H1 (cell line): Measurements from ENCODE around the gene MAP1B. TPM values are rescaled to one million over a fixed set of nuclear protein-coding genes. Genes with fewer than 3 reads are reported as not detected.

Experiments used
- CTCF ChIA-PET: fragments of 300-600 bp; sonication (Branson Sonifier 250); formaldehyde crosslinking; loops from one replicate; lab custom pipeline; 2021; ENCODE audit not compliant: partially characterized antibody; lab: Charles Lee
- POLR2A ChIA-PET: fragments of 300-600 bp; sonication (Branson Sonifier 250); formaldehyde crosslinking; loops from one replicate; lab custom pipeline; 2021; ENCODE audit warnings: inconsistent platforms; ENCODE audit not compliant: partially characterized antibody; lab: Charles Lee
- DNase-seq, 2 experiments: peaks; one replicate each; pipeline versions ENCODE4 v3.0.0 to v3.0.0-alpha.2; 2010 to 2022; ENCODE audit warnings: low spot score in 2 of 2, low read depth in 1 of 2, mixed read lengths in 1 of 2
- FAIRE-seq: peaks from 2 replicates; lab custom pipeline; 2011; peaks lifted over from hg19 to GRCh38; lab: Jason Lieb, UNC
- H2AFZ ChIP-seq: 2 replicates; pipeline ENCODE4 v1.8.1; 2012; ENCODE audit warnings: low read length, inconsistent platforms
- H2AK5ac ChIP-seq: 2 replicates; pipeline ENCODE4 v1.6.1; 2013; ENCODE audit warnings: low read depth, low read length
- H2BK120ac ChIP-seq: replicated peaks from 2 replicates; pipeline ENCODE3; 2013; ENCODE audit warnings: low read depth, low read length, inconsistent platforms
- H2BK12ac ChIP-seq: 2 replicates; pipeline ENCODE4 v1.6.1; 2013; ENCODE audit warnings: low read depth, low read length
- H2BK15ac ChIP-seq: 2 replicates; pipeline ENCODE4 v1.6.1; 2013; ENCODE audit warnings: low read length
- H2BK20ac ChIP-seq: 2 replicates; pipeline ENCODE4 v1.6.1; 2013; ENCODE audit warnings: low read length
- H2BK5ac ChIP-seq: 2 replicates; pipeline ENCODE4 v1.6.1; 2013; ENCODE audit warnings: low read depth, low read length
- H3K14ac ChIP-seq: 2 replicates; pipeline ENCODE4 v1.6.1; 2013; ENCODE audit warnings: inconsistent platforms; ENCODE audit not compliant: insufficient read length
- H3K18ac ChIP-seq: 2 replicates; pipeline ENCODE4 v1.6.1; 2013; ENCODE audit warnings: low read length; ENCODE audit errors: extremely low read depth
- H3K23ac ChIP-seq: 2 replicates; pipeline ENCODE4 v1.6.1; 2013; ENCODE audit warnings: inconsistent platforms; ENCODE audit not compliant: insufficient read length
- H3K23me2 ChIP-seq: 2 replicates; pipeline ENCODE4 v1.6.1; 2013; ENCODE audit warnings: low read depth, low read length
- H3K27ac ChIP-seq: 2 replicates; pipeline ENCODE4 v1.6.1; 2011; ENCODE audit warnings: low read depth, low read length, inconsistent platforms
- H3K27me3 ChIP-seq, 4 experiments: replicated peaks in 1 of 4; 1 replicate in 1 of 4; 2 replicates in 3 of 4; pipeline versions ENCODE4 v1.6.1 to v1.8.1; 2011 to 2013; ENCODE audit warnings: low read length in 3 of 4, mild to moderate bottlenecking in 3 of 4, inconsistent platforms in 2 of 4, mixed read lengths in 2 of 4, moderate library complexity in 1 of 4; ENCODE audit not compliant: control insufficient read depth in 3 of 4, insufficient read depth in 3 of 4; ENCODE audit errors: extremely low read depth in 1 of 4
- H3K36me3 ChIP-seq, 4 experiments: 2 replicates each; pipeline versions ENCODE4 v1.6.1 to v1.8.1; 2011 to 2013; ENCODE audit warnings: mild to moderate bottlenecking in 4 of 4, low read length in 3 of 4, moderate library complexity in 2 of 4, control low read depth in 1 of 4, inconsistent platforms in 1 of 4; ENCODE audit not compliant: insufficient read depth in 4 of 4, control insufficient read depth in 2 of 4
- H3K4ac ChIP-seq: replicated peaks from 2 replicates; pipeline ENCODE3; 2013; ENCODE audit warnings: low read length, low read depth, mixed read lengths, inconsistent platforms; ENCODE audit not compliant: insufficient read length
- H3K4me1 ChIP-seq, 4 experiments: replicated peaks in 1 of 4; 1 replicate in 1 of 4; 2 replicates in 3 of 4; pipeline versions ENCODE4 v1.6.1 to v1.8.1; 2011 to 2013; ENCODE audit warnings: low read length in 3 of 4, inconsistent platforms in 2 of 4, mixed read lengths in 1 of 4; ENCODE audit not compliant: insufficient read depth in 4 of 4, control insufficient read depth in 3 of 4
- H3K4me2 ChIP-seq, 2 experiments: 2 replicates each; pipeline versions ENCODE4 v1.6.1 to v1.8.1; 2011 to 2013; ENCODE audit warnings: low read depth in 2 of 2, low read length in 2 of 2, control low read depth in 1 of 2, inconsistent platforms in 1 of 2, mild to moderate bottlenecking in 1 of 2; ENCODE audit not compliant: insufficient read depth in 1 of 2
- H3K4me3 ChIP-seq, 4 experiments: fragments of 200-600, 300-600 bp in 1 of 4; sonication (generic), shearing (Covaris generic), sonication (Bioruptor Twin) in 1 of 4; 2 replicates each; pipeline versions ENCODE4 v1.5.1 to v1.8.1; 2011 to 2016; ENCODE audit warnings: low read length in 4 of 4, low read depth in 3 of 4, control low read depth in 2 of 4, inconsistent platforms in 2 of 4, mild to moderate bottlenecking in 2 of 4, mixed read lengths in 1 of 4, moderate library complexity in 1 of 4; ENCODE audit not compliant: insufficient read depth in 2 of 4; ENCODE audit errors: extremely low read depth in 1 of 4
- H3K56ac ChIP-seq: replicated peaks from 2 replicates; pipeline ENCODE3; 2013; ENCODE audit warnings: low read depth, mild to moderate bottlenecking, mixed read lengths, low read length, inconsistent platforms; ENCODE audit not compliant: insufficient read length
- H3K79me1 ChIP-seq: 2 replicates; pipeline ENCODE4 v1.6.1; 2013; ENCODE audit warnings: low read depth, low read length, control low read depth
- H3K79me2 ChIP-seq, 2 experiments: 2 replicates each; pipeline versions ENCODE4 v1.6.1 to v1.8.1; 2012 to 2013; ENCODE audit warnings: low read length in 2 of 2, mild to moderate bottlenecking in 2 of 2, inconsistent platforms in 1 of 2; ENCODE audit not compliant: insufficient read depth in 2 of 2, control insufficient read depth in 1 of 2
- H3K9ac ChIP-seq, 4 experiments: replicated peaks in 1 of 4; 1 replicate in 1 of 4; 2 replicates in 3 of 4; pipeline versions ENCODE4 v1.6.1 to v1.8.1; 2011 to 2013; ENCODE audit warnings: low read depth in 3 of 4, low read length in 3 of 4, control low read depth in 2 of 4, mild to moderate bottlenecking in 2 of 4, moderate library complexity in 2 of 4, inconsistent platforms in 1 of 4; ENCODE audit errors: extremely low read depth in 1 of 4
- H3K9me3 ChIP-seq, 2 experiments: 2 replicates each; pipeline versions ENCODE4 v1.6.1 to v1.8.1; 2012 to 2013; ENCODE audit warnings: mild to moderate bottlenecking in 2 of 2, moderate library complexity in 2 of 2, control low read depth in 1 of 2, inconsistent platforms in 1 of 2, low read depth in 1 of 2, low read length in 1 of 2, mixed read lengths in 1 of 2; ENCODE audit not compliant: insufficient read depth in 2 of 2
- H4K20me1 ChIP-seq, 2 experiments: replicated peaks in 1 of 2; 2 replicates each; pipeline versions ENCODE3 to v1.8.1; 2011 to 2013; ENCODE audit warnings: inconsistent platforms in 2 of 2, low read length in 2 of 2, mild to moderate bottlenecking in 1 of 2; ENCODE audit not compliant: insufficient read depth in 2 of 2, control insufficient read depth in 1 of 2
- H4K5ac ChIP-seq: 2 replicates; pipeline ENCODE4 v1.6.1; 2013; ENCODE audit warnings: low read length, low read depth, mixed read lengths, inconsistent platforms; ENCODE audit not compliant: insufficient read length
- H4K8ac ChIP-seq: 2 replicates; pipeline ENCODE4 v1.8.0; 2013; ENCODE audit warnings: mild to moderate bottlenecking, moderate library complexity, low read length, inconsistent platforms; ENCODE audit not compliant: insufficient read depth; ENCODE audit errors: extremely low read depth
- H4K91ac ChIP-seq: replicated peaks from 2 replicates; pipeline ENCODE3; 2013; ENCODE audit warnings: low read length, mixed read lengths, inconsistent platforms; ENCODE audit not compliant: insufficient read length
- ATF2 ChIP-seq: IDR thresholded peaks from 2 replicates; pipeline ENCODE4 v1.6.1; 2012; ENCODE audit warnings: low read length, inconsistent platforms
- ATF3 ChIP-seq: IDR thresholded peaks from 2 replicates; pipeline ENCODE4 v1.6.1; 2011; ENCODE audit warnings: low read depth, mild to moderate bottlenecking, low read length; ENCODE audit not compliant: insufficient read depth
- CBX5 ChIP-seq: fragments of 300-800, 300-1000 bp; sonication (generic); IDR thresholded peaks from 2 replicates; pipeline ENCODE4 v1.7.1; 2016; ENCODE audit warnings: antibody characterized with exemption, low read length, low read depth
- GABPA ChIP-seq: IDR thresholded peaks from 2 replicates; pipeline ENCODE4 v1.6.1; 2011; ENCODE audit warnings: mild to moderate bottlenecking, low read length, moderate library complexity, borderline replicate concordance; ENCODE audit not compliant: insufficient read depth
- GTF2F1 ChIP-seq: IDR thresholded peaks from 2 replicates; pipeline ENCODE4 v1.6.1; 2012; ENCODE audit warnings: low read depth, low read length, improper control_type of control experiment, borderline replicate concordance
- HDAC2 ChIP-seq, 2 experiments: fragments of 300-600 bp in 1 of 2; sonication (generic) in 1 of 2; IDR thresholded peaks; 2 replicates each; pipeline ENCODE4 v1.6.1; 2011 to 2012; ENCODE audit warnings: low read depth in 2 of 2, low read length in 2 of 2, mild to moderate bottlenecking in 2 of 2, moderate library complexity in 2 of 2, borderline replicate concordance in 1 of 2, inconsistent platforms in 1 of 2
- RNF2 ChIP-seq: fragments of 200-900, 300-1000 bp; sonication (generic); IDR thresholded peaks from 2 replicates; pipeline ENCODE4 v1.7.1; 2016; ENCODE audit warnings: borderline replicate concordance, low read depth, mild to moderate bottlenecking, antibody characterized with exemption, low read length; ENCODE audit not compliant: poor library complexity, severe bottlenecking; ENCODE audit errors: missing control alignments
- SAP30 ChIP-seq: fragments of 300-600 bp; sonication (generic); IDR thresholded peaks from 2 replicates; pipeline ENCODE4 v1.7.1; 2012; ENCODE audit warnings: low read length, moderate library complexity, mild to moderate bottlenecking, inconsistent platforms; ENCODE audit not compliant: insufficient read depth, insufficient replicate concordance
- SIRT6 ChIP-seq: IDR thresholded peaks from one replicate; pipeline ENCODE4 v1.7.1; 2012; ENCODE audit warnings: low read length, inconsistent platforms
- TAF1 ChIP-seq: IDR thresholded peaks from 2 replicates; pipeline ENCODE4 v1.6.1; 2011; ENCODE audit warnings: mild to moderate bottlenecking, low read depth, low read length
- ZNF274 ChIP-seq: IDR thresholded peaks from 2 replicates; pipeline ENCODE4 v1.7.0; 2012; ENCODE audit warnings: low read length, borderline replicate concordance; ENCODE audit errors: extremely low read depth
- WGBS, 2 experiments: shearing (Covaris generic) in 1 of 2; methylation state at CpG; one replicate each; pipeline versions ENCODE4 v1.1.6 to v1.1.7; 2013 to 2015; ENCODE audit warnings: low lambda C conversion rate in 2 of 2, mixed read lengths in 2 of 2, inconsistent platforms in 1 of 2, low coverage in 1 of 2, missing lambda C conversion rate in 1 of 2; ENCODE audit not compliant: insufficient replicate concordance in 2 of 2, insufficient coverage in 1 of 2, insufficient read length in 1 of 2; ENCODE audit errors: extremely low coverage in 1 of 2, missing lambda C conversion rate in 1 of 2; 5-methylcytosine and 5-hydroxymethylcytosine counted together
- polyA plus RNA-seq, 7 experiments: library from polyadenylated mRNA; depleted of rRNA in 3 of 7; stranded (reverse) in 5 of 7; unstranded in 2 of 7; fragments of >200 nt in 5 of 7; fragments of 200-250 nt in 2 of 7; gene quantifications; 1 replicate in 5 of 7; 2 replicates in 1 of 7; 4 replicates in 1 of 7; pipeline versions ENCODE4 v1.2.1 to v1.2.3, GENCODE V29; 2011 to 2013; ENCODE audit warnings: missing spikeins in 2 of 7, mixed read lengths in 2 of 7
- total RNA-seq: library from RNA; stranded (reverse); fragmentation: NEBNext Ultra II Directional; extraction: Animal tissue kit (Norgen Biotek cat#: 25700); gene quantifications from 2 replicates; pipeline ENCODE4 v1.2.1, GENCODE V29; 2021

The MAP1B gene
- total and polyA plus RNA-seq, 2 of the 8 experiments (the other 6 are each of a cell fraction or from before 2014, with no cell fraction given) = 24.5 to 120 TPM

DNA sequence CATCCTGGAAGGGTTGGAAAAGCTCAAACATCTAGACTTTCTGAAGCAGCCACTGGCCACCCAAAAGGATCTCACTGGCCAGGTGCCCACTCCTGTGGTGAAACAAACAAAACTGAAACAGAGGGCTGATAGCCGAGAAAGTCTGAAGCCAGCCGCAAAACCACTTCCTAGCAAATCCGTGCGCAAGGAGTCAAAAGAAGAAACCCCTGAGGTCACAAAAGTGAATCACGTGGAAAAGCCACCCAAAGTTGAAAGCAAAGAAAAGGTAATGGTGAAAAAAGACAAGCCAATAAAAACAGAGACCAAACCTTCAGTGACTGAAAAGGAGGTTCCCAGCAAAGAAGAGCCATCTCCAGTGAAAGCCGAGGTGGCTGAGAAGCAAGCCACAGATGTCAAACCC, 87.6 kb downstream of the MAP1B start:
- H4K20me1 ChIP-seq = no peaks in the 10 kb centered on the region
- TF ChIP-seq HDAC2 (IDR thresholded peaks at IDR 0.05; ENCODE audit: borderline replicate concordance in 1 of 2, low read depth in 2 of 2, low read length in 2 of 2) = no peak
- no peak for TF ChIP-seq ATF3
- no peak for TF ChIP-seq SAP30
- no peak for TF ChIP-seq GTF2F1
- no peak for TF ChIP-seq CBX5
- TF ChIP-seq TAF1 = no peak
- no peak for TF ChIP-seq ZNF274
- TF ChIP-seq SIRT6 = no peak
- no peak for TF ChIP-seq ATF2
- TF ChIP-seq RNF2 = no peak
- no peak for TF ChIP-seq GABPA

More for the DNA sequence above, 87.6 kb downstream of the MAP1B start:
- Histone ChIP-seq H2BK20ac (no peak overlapping the region), H3K18ac (no peak overlapping the region), H4K5ac (no peak overlapping the region), H3K4me1 (no peaks in the 10 kb centered on the region), H3K23ac (no peak overlapping the region), H3K4me2 (no peak overlapping the region), H3K23me2 (no peaks in the 10 kb centered on the region), H2AFZ (no peak overlapping the region), H4K91ac (no peak overlapping the region), H3K79me1 (no peaks in the 10 kb centered on the region), H4K8ac (no peak overlapping the region), H3K14ac (no peak overlapping the region), H3K4ac (no peak overlapping the region), H3K9ac (no peak overlapping the region), H3K79me2 (no peaks in the 10 kb centered on the region), H3K9me3 (no peaks in the 10 kb centered on the region; a peak in 1 of 4 replicates), H3K27ac (no peak overlapping the region), H2AK5ac (no peak overlapping the region), H3K4me3 (no peak overlapping the region), H2BK12ac (no peak overlapping the region), H2BK120ac (no peak overlapping the region), H3K27me3 (no peaks in the 10 kb centered on the region), H3K56ac (no peak overlapping the region), H2BK5ac (no peak overlapping the region), H3K36me3 (peaks cover 14 to 62% (median 42%) of the 10 kb centered on the region in 4 experiments), H2BK15ac (no peak overlapping the region)
- DNase-seq = no peak
- ChIA-PET CTCF (no interaction called here), POLR2A (no interaction called here)
- FAIRE-seq = no peak
- WGBS, 2 experiments = 94% methylated on average over 6 of the region's 6 CpGs; no CpG with 5 or more reads in 1 of the 2 experiments
